HG03342 (cell line): ENCODE results near the gene PARP12.
A peak's percentile ranks its signal among the peaks of the same experiment; 100 is the strongest.
"Not testable (repeated sequence)": the region's sequence is repeated elsewhere in the genome, so short reads cannot be mapped to it uniquely, and the experiment has no call there.

Experiments used
- ATAC-seq: cut with Tn5 transposase; IDR thresholded peaks from one replicate; pipeline ENCODE4 v1.9.1; 2021; ENCODE audit warnings: mild to moderate bottlenecking, moderate library complexity; ENCODE audit not compliant: unreplicated experiment

The PARP12 gene, protein sequence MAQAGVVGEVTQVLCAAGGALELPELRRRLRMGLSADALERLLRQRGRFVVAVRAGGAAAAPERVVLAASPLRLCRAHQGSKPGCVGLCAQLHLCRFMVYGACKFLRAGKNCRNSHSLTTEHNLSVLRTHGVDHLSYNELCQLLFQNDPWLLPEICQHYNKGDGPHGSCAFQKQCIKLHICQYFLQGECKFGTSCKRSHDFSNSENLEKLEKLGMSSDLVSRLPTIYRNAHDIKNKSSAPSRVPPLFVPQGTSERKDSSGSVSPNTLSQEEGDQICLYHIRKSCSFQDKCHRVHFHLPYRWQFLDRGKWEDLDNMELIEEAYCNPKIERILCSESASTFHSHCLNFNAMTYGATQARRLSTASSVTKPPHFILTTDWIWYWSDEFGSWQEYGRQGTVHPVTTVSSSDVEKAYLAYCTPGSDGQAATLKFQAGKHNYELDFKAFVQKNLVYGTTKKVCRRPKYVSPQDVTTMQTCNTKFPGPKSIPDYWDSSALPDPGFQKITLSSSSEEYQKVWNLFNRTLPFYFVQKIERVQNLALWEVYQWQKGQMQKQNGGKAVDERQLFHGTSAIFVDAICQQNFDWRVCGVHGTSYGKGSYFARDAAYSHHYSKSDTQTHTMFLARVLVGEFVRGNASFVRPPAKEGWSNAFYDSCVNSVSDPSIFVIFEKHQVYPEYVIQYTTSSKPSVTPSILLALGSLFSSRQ

GRCh38 chr7:140062528-140063299 lies at the start of gene PARP12:
Gene PARP12 (minus strand): TSS chr7:140062951. CDS start chr7:140062847, 104 bp downstream.
- ATAC-seq, result peak; percentile 90

DNA sequence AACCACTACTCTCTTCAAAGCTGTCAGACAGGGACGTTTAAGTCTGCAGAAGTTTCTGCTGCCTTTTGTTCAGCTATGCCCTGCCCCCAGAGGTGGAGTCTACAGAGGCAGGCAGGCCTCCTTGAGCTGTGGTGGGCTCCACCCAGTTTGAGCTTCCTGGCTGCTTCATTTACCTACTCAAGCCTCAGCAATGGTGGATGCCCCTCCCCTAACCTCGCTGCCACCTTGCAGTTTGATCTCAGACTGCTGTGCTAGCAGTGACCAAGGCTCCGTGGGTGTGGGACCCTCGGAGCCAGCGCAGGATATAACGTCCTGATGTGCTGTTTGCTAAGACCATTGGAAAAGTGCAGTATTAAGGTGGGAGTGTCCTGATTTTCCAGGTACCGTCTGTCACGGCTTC lies 46.0 kb upstream of the PARP12 start:
- not testable (repeated sequence) for ATAC-seq

DNA sequence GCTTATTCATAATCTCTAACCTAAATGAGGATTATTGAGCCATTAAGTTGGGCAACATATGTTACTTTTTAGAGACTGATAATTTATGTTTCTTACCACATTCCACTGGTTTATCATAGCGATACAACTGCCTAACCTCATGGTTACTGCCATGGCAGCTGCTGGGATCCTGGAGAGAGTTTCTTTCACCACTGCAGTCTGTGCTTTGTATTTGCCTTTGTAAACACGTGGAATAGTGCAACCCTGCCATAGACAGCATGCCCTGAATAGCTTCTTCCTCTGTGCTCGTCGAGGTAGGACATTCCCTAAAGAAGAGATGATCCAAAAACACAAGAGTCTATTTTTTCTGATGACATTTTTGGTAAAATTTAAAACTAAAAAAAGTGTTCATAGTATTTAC lies 33.7 kb upstream of the PARP12 start:
- ATAC-seq, result no peak

DNA sequence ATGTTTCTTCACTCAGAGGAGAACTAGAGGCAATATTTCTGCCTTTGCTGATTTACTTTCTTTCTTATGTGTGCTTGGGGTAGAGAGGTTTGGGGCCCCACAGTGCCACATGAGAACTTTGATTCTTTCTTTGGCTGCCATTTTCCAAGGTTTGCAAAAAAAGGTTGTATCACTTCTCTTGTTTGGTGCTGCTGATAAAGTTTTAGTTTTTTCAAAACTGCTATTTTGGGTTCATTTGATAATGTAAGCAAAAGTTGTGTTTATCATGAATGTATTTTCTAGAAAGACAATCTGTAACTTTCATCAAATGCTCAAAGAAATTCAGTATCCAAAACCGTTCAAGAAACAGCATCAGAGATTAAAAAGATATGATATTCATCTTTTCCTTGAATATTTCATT lies 30.6 kb upstream of the PARP12 start:
- no peak for ATAC-seq

DNA sequence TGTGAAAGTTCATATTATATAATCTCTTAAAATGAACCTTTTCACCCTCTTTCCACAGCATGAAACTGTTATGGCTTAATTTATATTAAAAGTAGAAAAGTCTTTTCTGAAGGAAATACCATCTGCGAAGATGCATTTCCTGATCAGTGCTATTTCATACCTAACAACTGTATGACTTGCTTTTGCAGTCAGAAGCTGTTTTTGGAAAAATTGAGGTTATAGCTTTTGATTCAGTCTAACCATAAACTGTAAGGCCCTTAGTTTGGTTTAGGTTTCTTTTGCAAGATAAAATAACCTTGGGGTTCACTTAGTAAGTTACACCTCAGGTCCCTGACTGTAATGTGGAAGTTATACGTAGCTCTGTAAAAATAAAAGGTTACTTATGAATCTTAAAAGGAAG lies 22.7 kb upstream of the PARP12 start:
- ATAC-seq, result no peak

DNA sequence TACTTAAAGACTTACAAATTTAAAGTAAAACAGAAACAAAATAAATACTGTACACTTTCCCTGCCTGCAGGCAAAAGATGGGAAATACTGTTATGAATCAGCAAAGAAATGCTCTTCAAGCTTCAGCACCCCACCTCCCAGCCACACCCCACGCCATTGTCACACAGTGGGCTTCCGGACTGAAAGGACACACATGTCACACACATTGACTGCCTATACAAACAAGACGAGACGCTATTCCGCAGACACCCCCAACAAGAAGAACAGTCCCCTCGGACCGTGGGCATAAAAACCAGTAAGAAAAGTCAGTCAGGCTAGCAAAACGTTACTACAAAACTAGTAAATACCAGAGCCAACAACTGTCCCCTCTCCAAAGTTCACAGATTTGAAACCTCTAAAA lies 22.2 kb upstream of the PARP12 start:
- ATAC-seq, result peak; percentile 98

DNA sequence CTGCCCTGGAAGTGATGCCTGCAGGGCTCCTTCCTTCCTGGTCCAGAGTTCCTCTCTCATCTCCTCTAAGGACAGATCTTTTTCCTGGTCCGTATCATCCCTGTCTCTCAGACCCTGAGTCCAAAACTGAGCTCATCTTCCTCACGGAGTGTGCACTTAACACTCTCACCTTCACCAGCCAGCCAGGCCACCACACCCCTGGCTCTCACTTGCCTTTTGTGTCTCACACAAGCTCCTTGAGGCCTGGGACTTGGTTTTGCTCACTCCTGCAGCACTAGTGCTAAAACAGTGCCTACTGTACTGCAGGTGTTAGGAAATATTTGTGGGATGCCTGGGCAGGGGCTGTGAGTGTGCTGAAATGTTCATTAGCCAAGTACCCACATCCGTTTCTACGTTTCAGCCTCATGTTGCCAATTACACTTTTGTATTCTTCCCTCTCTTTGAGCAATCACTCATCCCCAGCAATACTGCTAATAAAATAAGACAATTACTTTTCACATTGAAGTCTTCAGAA lies 21.4 kb upstream of the PARP12 start:
- ATAC-seq, result no peak

GRCh38 chr7:140082770-140083169 lies 20.0 kb upstream of the PARP12 start:
- ATAC-seq, result no peak

DNA sequence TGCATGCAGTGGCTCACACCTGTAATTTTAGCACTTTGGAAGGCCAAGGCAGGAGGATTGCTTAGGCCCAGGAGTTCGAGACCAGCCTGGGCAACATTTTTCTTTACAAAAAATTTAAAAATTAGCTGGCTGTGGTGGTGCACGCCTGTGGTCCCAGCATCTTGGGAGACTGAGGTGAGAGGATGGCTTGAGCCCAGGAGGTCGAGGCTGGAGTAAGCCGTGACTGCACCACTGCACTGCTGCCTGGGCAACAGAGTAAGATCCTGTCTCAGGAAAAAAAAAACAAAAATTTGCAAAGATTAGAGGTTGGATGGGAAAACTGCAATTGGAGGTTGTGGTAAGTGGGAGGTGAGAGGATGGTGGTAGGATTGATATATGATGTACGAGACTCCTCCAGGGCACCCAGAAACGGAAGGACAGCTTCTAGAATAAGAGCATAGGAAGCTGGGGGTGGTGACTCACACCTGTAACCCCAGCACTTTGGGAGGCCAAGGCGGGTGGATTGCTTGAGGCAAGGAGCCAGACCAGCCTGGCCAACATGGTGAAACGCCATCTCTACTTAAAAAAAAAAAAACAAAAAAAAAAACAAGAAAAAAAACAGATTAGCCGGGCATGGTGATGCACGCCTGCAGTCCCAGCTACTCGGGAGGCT lies 19.1 kb upstream of the PARP12 start:
- ATAC-seq, result no peak

GRCh38 chr7:140080919-140081318 lies 18.2 kb upstream of the PARP12 start:
- ATAC-seq, result no peak

DNA sequence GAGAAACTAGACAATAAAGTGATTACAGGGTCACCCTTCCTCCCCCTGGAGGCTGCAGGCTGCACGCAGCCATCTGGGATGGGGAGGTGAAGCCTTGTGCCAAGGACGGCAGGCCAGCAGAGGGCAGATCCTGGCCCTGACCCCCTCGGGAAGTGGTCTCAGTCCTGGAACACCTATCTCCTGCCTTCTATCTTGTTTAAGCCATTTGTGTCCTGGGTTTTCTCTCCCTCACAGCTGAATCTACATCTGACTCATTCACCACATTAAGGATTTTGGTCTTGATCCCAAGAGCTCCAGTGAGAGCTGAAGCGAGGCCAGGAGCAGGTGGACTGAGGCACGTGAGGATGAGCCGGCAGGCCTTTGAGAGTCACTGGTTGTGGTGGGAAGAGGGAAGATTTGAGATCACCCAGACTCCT lies 16.4 kb upstream of the PARP12 start:
- ATAC-seq, result no peak

DNA sequence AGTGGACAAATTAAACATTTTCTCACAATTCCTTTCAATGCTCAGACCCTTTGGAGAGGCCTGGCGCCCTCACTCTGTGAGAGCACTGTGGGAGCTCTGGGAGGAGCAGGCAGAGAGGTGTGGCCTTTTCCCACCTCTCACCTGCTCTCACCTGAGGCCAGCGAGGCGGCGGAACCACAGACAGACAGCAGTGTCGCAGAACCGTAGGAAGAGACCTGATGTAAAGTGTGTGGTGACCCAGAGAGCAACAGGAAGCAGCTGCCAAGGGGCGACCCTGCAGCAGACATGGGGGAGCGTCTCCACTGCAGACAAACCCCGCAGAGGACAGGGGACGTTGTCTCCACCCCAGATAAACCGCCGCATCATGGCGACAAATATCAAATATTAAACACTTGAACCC lies 15.6 kb upstream of the PARP12 start:
- no peak for ATAC-seq

GRCh38 chr7:140074780-140075179 lies 12.0 kb upstream of the PARP12 start:
- no peak for ATAC-seq

GRCh38 chr7:140070546-140070945 lies 7.8 kb upstream of the PARP12 start:
- ATAC-seq, result no peak

DNA sequence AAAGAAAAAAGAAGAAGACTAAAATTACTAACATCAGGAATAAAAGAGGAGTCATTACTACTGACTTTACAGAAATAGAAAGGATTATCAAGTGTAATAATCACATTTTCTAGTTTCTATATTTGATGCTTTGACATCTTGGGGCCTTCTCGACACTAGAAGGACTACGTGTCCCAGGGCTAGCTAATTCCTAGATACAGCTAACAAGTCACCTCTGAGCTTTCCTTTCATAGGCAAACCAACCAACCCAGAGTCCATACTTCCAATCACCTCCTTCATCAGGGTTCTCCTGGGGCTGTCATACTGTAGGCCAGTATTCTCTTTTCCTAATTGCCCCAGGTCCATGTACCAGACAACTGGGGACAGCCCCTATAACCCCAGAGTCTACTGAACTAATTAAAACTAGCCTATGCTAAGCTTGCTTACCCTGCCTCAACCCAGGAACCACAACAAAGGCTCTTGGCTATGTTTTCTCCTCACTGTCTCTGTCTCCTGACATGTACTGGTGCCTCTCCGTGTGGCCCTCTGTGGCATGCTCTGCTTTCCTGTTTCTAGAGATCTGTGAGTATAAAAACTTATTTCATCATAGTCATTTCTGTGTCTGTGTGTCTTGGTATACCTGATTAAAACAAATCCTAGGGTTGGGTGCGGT lies 6.7 kb upstream of the PARP12 start:
- ATAC-seq, result no peak

DNA sequence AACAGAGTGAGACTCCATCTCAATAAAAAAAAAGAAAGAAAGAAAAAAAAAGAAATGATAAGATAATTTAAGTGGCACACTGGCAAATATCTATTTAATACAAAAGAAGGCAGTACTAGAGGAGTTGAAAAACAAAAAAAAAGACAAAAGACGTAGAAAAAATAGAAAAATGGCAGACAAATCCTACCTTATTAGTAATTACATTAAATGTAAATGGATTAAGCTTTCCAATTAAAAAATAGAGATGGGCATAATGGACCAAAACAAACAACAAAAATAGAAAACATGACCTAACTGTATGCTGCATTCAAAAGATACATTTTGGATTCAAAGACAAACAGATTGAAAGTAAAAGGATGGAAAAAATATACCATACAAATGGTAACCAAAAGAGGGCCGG lies 5.3 kb upstream of the PARP12 start:
- ATAC-seq, result no peak

GRCh38 chr7:140067052-140067451 lies 4.3 kb upstream of the PARP12 start:
- no peak for ATAC-seq

DNA sequence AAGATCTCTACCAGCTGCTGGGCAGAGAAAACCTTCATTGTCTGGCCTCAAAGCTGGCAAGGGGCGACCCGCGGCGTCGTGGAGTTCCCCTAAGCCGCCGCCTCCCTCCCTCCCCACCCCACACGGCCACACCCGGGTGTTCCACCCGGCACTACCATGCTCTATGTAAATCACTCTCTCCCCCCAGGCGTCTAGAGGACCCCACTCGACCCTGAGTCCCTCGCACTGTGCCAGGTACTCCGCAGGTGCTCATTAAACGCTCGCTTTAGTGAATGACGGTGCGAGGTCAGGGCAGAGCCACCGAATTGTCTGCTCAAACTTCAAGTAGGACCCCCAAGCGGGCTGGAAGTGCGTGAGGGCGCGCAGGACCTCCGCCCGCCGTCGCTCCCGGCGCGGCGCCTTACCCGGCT lies 628 bp downstream of the PARP12 start:
- ATAC-seq, result peak; percentile 30

- ATAC-seq, result no peak
These were observed 1.2 kb downstream of the PARP12 start for GRCh38 chr7:140061607-140061930.

GRCh38 chr7:140060788-140061606 lies 1.8 kb downstream of the PARP12 start:
- ATAC-seq, result no peak
